Inflammatory macrophage treated with lipopolysaccharide for 1 hour (primary cell): ENCODE results near the gene LMX1B.
"Not testable (repeated sequence)": the region's sequence is repeated elsewhere in the genome, so short reads cannot be mapped to it uniquely, and the experiment has no call there.

Experiments used
- DNase-seq, 2 donors: peaks; one replicate each; pipeline ENCODE4 v3.0.0-alpha.2; 2020 to 2022

Gene LMX1B

DNA sequence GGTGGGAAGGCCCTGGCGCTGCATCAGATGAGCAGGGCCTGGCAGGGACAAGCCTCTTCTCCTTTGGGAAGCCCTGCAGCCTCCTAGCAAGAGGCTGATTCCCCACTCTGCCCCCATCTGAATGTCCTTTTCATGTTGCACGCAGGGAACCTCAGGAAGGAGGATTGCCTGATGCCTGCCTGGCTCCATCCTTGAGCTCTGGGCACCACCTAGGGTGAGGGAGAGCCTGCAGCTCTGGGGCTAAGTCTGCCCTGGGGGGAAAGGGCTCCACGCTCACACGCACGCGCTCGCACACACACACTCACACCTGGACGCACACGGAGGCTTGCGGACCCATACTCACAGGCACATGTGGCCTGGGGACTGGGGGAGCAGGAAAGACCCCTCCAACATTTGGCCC lies 86.6 kb downstream of the LMX1B start:
- DNase-seq: no peak

DNA sequence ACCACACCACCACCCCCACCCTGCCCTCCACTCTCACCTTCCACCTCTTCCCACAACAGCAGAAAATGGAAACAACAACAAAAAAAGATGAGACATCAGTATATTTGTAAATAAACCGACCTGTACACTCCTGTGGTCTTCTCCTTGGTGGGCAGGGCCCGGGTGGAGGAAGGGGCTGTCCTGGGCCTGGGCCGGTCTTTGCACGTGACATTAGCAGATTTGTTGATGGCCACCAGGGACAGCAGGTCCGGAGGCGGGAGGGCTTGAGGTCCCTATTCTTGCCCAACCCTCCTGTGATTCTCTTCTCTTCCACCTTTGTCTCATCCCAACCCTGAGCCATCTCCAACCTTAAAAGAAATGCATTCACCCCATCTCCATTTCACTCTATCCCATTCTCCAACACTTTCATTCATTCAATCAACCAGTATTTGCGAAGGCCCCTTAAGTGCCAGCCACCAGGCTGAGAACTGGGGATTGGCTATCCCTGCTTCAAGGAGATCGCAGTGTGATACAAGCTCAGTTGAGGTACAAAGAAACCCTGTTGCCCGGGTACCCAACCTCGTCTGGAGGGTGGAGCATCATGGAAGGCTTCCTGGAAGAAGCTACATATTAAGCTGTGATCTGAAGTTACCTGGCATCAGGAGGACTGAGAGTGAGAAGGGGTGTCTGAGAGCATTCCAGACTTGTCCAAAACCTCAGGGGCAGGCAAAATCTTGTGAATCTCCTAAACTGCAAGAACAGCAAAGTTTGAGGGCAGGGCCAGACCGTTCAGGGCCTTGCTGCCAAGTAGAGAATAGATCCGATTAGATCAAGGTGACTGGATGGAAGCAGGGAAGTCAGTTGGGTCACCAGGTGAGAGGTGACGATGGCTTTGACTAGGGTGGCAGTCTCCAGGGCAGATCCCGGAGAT lies 87.4 kb downstream of the LMX1B start:
- no peak for DNase-seq

DNA sequence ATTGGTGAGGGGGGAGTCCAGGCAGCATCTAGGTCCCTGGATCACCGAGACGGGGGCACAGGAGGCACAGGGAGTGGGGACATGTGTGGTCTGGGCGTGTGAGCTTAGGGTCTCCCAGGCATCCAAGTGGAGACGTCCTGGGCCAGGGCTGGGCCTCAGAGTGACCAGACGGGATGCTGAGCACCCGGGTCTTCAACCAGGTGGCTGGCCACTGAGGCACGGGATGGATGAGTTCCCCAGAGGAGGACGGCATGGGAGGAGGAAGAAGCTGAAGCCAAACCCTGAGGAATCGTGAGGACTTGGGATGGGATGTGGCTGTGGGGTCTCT lies 88.0 kb downstream of the LMX1B start:
- DNase-seq: no peak

DNA sequence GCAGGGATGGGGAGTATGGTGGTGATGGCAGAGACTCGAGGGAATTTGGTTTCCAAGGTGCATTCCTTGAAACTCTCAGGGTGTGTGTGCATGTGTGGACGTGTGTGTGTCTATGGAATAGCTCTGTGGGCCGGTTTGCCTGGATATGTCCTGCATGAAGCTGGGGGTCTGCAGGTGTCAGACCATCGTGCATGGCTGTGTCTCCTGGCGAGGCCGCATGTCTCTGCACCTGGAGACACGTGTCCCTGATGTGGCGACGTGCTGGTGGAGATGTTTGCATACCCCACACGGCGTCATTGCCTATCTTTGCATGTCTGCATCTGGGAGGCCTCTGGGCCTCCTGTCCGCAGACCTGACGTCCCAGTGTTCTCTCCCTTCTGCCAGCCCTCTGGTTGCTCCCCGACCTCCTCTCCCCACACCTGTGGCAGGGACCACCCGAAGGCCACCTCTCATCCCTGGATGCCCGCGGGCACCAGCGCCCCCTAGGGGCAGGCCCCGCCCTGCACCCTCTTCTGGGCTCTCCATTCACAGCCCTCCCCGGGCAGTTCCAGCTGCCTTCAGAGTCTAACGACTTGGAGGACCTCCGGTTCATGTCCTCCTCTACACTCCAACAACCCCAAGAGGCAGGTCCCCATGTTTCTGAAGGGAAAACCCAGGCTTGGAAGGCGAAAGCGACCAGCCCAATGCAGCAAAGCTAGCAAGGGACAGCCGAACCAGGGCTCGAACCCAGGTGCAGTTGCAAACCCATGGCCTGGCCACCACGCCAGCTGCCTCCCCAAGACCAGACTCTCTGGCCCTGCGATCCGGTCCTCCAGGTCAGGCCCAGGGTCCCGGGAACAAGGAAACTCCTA lies 88.6 kb downstream of the LMX1B start:
- peak in 1 of 2 donors; percentile 35 for DNase-seq

DNA sequence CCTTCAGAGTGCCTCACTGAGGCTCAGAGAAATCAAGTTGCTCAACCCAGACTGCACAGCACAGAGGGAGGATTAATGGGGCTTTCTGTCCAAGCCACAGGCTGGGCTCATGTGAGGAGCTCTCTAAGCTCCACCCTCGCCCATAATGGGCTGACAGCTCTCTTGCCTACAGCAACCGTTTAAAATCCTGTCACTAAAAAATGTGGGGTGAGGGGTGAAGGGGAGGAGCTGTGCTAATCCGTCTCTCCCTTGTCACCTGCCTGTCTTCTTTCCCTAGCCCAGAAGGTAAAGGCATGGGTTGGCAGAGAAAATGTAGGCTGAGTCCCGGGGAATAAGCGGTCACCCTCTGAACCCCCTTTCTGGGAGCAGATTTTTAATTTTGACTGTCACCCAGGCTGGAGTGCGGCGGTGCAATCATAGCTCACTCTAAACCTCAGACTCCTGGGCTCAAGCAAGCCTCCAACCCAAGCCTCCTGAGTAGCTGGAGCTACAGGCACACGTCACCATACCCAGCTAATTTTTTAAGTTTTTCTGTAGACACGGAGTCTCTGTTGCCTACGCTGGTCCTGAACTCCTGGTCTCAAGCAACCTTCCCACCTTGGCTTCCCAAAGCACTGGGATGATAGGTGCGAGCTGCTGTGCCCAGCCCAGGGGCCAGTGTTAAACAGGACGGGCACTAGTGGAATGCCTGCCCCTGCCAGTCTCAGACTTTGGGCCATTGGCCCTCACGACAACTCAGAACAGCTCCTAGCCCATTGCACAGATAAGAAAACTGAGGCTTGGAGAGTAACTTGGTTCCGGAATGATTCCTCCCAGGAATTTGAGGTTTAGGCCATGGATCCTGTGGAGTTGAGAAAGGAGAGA lies 89.5 kb downstream of the LMX1B start:
- no peak for DNase-seq

DNA sequence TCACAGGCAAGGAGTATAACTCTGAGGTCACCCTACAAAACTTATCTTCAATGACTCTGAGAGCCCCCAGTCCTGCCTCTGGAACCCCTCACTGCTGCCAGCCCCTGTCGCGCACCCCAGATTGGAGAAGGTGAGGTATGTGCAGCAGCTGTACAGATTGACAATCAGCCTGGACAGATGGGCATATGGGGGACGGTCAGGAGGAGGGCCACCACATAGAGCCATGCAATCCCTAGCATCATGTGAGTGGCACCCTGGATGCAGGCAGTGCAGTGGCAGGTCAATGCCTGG lies 90.1 kb downstream of the LMX1B start:
- DNase-seq: no peak

DNA sequence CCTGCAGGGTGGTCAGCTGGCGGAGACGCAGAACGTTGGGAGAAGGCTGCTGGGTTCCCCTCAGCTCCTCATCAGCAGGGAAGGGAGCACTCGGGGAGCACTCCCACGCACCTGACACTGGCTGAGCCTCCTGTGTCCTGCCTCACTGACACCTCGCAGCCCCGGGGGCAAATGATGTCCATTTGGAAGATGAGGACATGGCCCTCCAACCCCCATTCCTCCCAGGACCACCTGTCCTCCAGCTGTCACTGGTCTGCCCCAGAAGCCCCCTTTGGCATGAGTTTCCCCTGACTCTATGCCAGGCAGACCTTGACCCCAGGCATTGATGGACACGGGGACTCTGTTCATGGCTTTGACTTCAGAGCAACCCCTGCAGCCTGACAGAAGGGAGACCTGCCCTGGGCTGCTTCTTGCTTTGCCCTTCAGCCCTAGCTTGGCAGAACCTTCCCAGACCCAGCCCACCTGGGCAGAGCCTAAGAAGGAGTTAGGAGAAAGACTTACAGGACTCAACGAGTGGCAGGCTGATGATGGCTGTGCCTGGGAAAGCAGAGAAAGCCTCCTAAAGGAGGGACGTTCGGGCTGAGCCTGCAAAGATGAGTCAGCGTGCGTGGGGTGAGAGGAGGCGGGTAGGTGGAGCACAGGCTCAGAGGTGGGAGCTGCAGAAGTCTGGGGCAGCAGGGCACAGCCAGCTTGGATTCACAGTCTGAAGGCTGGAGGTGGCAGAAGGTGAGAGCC lies 90.6 kb downstream of the LMX1B start:
- peak; percentile 33 to 49 for DNase-seq

DNA sequence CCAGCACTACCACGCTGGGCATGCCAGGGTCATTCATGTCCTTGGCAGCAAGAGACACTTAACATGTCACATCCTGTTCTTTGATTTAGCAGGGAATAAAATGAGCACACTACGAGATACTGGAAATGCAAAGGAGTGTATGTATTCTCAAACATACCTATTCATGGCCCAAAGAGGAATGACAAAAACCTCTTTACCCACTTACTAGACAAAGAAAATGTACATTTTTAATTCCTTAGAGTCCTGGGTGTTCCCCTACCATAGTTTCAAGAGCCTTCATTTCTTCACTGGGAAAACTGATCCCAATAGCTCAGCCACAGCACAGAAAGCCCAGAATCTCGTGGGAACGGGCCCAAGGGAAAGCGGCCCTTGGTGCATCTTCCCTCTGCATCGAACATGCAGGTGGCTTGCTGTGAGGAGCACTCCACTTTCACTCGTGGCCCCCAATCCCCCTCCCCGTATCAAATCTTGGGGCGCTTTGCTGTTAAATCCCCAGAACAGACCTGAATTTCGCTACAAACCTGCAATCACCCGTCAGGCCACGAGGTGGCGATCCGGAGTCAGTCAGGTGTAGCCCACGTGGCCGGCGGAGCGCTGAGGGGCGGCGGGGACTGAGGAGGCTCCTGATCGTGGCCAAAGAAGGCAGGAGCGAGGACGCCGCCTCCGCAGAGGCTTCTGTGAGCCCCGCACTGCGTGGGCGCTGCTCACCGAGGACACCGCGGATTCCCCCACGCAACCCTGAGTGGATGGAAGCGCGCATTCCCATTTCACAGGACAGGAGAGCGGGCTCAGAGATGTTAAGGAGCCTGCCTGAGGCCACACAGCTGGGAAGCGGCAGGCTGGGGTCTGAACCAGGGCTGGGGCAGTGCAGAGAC lies 91.4 kb downstream of the LMX1B start:
- DNase-seq: peak in 1 of 2 donors; percentile 84

DNA sequence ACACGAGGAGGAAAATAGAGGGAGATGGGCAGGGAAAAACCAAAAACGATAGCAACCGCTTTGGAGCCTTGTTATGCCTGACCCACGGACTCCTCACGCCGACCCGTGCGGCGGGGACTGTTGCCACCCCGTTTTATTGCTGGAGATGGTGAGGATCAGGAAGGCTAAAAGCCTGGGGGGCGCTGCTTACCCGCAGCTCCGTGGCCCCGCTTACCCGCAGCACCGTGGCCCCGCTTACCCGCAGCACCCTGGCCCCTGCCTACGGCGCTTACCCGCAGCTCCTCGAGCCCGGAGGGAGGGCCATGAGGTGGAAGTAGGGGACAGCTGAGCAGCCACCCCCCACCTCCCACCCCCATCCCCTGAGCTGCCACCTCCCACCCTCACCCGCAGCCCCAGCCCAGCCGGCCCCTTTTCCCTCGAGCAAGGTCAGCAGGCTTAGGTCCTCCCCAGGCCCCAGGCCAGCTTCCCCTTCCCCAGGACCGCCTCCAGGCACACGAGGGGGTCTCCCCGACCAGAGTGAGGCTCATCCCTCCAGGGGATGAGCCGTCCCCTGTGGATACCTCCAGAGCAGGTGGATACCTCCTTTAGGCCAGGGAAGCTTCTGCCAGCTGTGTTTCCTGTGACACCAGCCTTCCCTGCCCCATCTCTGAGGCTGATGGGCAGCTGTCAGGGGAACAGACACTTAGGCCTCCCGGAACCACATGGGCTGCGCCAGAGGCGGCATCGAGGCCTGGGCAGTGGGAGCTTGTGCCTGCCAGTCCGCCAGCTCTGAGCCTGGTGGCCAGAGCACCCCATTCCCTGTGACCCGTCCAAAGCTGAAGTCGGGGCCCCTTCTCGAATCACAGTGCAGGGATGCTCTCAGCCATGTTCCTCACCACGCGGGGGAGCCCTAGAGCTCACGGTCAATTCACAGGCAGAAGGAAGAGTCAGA lies 92.3 kb downstream of the LMX1B start:
- DNase-seq: peak; percentile 47 to 86

DNA sequence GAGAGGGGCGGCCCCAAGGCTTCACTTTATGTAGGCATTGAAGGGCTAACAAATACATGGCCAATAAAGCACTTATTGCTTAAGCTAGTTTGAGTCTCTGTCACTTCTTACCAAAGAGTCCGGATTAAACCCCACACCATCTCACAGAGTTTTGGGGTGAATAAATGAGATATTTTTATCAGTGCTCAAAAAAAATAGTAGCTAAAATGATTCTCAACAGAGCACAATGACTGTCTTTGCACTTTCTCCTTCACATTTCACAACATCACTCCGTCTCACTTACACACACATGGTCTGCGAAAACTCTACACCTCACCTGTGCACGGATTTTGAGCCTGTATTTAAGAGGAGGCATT lies 92.9 kb downstream of the LMX1B start:
- DNase-seq: no peak

DNA sequence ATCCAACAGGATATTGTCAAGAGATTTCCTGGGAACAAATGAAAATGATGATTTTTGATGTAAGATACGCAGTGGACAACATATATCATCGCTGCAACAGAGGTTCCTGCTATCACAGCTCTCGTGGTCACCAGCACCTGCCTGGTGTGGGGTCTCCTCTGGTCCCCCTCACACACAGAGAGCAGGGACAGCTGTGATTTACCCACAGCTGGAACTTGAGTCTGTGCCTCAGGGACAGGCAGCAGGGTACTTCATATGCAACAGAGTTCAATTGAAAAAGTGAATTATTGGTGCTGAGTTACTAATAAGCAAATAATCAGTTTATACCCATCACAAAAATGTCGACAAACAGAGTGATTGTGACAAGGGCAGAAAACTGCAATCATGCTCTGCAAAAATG lies 93.4 kb downstream of the LMX1B start:
- no peak for DNase-seq

DNA sequence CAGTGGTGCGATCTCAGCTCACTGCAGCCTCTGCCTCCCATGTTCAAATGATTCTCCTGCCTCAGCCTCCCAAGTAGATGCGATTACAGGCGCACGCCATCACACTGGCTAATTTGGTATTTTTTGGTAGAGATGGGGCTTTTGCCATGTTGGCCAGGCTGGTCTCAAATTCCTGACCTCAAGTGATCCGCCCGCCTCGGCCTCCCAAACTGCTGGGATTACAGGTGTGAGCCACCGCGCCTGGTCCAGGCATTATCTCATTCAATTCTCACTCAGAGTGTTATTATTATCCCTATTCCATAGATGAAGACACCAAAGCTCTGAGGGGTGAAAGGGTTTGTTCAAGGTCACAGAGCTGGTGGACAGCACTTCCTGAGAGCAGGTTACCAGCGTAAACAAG lies 94.0 kb downstream of the LMX1B start:
- DNase-seq: not testable (repeated sequence)

DNA sequence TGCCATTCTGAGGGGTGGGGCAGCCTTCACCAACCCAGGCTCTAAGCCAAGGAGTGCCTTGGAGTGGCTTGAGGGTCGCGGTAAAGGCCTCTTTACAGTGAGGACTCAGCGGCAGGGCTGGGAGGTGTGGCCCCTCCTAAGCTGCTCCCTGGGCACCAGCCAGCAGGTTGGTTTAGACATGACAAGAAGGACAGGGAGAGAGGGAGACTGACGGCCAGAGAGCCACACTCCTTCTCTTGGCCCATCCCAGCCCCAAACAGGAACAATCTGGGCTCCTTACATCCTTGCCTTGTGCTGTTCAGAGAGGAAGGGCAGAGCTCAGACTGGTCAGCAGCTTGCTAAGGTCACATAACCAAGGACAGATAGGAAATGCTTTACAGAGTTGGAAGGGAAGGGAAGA lies 94.5 kb downstream of the LMX1B start:
- no peak for DNase-seq

DNA sequence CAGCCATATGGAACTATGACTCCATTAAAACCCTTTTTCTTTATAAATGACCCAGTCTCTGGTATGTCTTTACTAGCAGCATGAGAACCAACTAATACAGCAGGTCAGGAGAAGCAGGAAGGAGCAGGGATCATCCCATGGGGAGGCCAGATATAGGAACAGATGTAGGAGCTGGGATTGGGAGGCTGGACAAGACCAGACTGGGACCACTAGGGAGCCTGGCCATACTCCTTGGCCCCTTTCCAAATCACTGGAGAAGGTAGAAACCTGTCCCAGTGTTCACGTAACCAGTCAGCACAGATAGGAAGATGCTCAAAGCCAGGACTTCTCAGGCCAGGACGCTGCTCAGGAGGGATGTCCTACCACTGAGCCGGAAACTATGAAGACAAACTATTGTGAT lies 95.5 kb downstream of the LMX1B start:
- no peak for DNase-seq

DNA sequence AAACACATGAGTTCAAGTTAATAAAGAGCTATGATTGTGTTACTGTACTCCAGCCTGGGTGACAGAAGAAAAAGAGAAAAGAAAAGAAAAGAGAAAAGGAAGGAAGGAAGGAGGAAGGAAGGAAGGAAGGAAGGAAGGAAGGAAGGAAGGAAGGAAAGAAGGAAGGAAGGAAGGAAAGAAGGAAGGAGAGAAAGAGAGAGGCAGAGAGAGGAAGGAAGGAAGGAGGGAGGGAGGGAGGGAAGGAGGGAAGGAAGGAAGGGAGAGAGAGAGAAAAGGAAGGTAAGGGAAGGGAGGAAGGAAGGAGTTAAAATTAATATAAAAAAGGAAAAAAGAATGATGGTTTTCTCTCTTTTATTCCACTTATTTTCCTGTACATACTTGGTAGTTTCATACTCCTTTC lies 101.7 kb downstream of the LMX1B start:
- no peak for DNase-seq

DNA sequence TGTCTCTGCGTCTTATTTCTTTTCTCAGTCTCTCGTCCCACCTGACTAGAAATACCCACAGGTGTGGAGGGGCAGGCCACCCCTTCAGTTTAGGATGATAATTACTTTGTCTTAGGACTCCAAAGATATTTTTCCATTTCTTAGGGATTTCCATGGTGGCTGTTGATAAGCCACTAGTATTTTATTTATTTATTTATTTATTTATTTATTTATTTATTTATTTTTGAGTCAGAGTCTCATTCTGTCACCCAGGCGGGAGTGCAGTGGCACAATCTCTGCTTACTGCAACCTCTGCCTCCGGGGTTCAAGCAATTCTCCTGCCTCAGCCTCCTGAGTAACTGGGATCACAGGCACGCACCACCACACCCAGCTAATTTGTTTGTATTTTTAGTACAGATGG lies 103.7 kb downstream of the LMX1B start:
- not testable (repeated sequence) for DNase-seq

DNA sequence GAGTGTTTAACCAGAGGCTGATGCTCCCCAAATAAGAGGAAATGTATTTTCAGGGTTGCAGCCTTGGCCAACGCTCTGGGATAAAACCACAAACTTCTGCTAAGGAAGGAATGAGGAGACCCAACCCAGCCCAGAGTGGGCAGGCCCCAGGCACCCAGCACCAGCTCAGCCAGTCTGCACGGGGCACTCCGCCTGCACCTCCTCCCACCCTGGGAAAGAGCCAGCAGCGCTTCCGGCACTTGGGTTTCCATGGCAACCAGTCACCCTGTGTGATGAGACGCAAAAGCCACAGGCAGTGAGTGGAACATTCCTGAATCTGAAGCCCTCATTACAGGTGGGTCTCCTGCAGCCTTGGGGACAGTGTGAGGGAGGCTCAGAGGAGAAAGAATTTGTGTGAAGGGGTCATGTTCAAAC lies 105.9 kb downstream of the LMX1B start:
- peak; percentile 93 for DNase-seq

DNA sequence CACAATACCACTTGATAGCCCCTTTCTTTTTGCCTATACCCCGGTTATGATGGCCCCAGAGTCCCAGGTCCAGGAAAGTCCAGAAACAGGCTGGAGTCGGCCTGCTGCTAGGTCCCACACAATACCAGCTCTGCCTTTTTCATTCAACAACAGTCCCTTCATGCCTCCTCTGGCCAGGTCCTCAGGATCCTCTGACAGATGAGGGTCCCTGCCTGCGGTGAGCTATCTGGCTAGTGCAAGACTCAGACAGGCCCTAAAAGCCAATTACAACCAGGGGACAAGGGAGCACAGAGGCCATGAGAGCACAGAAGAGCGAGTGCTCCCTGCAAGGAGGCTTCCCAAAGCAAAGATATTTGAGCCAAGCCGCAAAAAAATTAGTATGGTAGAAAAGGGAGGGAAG lies 106.3 kb downstream of the LMX1B start:
- DNase-seq: no peak

DNA sequence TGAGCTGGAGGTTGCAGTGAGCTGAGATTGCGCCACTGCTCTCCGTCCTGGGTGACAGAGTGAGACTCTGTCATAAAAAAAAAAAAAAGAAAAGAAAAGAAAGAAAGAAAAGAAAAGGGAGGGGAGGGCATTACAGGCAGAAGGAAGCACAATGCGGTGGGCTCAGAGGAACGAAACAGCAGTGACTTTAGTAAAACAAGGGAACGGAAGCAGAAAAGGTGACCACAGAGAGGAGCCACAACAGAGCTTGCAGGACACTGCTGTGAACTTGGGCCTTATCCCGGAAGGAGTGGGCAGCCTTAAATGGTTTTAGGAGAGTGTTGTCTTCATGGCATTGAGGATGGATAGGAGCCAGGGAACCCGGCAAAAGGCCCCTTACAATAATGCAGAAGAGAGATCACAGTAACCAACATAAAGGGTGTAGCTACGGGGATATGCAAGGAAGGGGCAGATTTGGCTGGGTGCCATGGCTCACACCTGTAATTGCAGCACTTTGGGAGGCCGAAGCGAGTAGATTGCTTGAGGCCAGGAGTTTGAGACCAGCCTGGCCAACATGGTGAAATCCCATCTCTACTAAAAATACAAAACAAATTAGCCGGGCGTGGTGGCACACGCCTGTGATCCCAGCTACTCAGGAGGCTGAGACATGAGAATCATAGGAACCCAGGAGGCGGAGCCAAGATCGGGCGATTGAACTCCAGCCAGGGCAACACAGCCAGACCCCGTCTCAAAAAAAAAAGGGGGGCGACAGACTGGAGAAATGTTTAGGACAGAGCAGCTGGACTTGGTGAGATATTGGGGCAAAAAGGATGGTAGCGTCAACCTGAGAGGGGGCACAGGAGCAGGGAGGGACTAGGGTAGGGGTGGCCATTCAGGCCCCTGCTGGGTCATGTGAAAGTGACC lies 107.2 kb downstream of the LMX1B start:
- no peak for DNase-seq
